H1 (cell line): ENCODE data around the gene MYO1A. TPM values are rescaled to one million over a fixed set of nuclear protein-coding genes. Genes with fewer than 3 reads are reported as not detected.

Experiments used
- ASH2L ChIP-seq: fragments of 200-600, 300-600 bp; sonication (generic); IDR thresholded peaks from one replicate; pipeline ENCODE4 v1.7.1; 2017; ENCODE audit warnings: low read length
- ATF2 ChIP-seq: IDR thresholded peaks from 2 replicates; pipeline ENCODE4 v1.6.1; 2012; ENCODE audit warnings: low read length, inconsistent platforms
- CBX5 ChIP-seq: fragments of 300-800, 300-1000 bp; sonication (generic); IDR thresholded peaks from 2 replicates; pipeline ENCODE4 v1.7.1; 2016; ENCODE audit warnings: antibody characterized with exemption, low read length, low read depth
- EGR1 ChIP-seq: IDR thresholded peaks from 2 replicates; pipeline ENCODE4 v1.6.1; 2011; ENCODE audit warnings: low read depth, low read length, borderline replicate concordance
- KDM5A ChIP-seq: fragments of 200-600 bp; IDR thresholded peaks from 2 replicates; pipeline ENCODE4 v1.7.1; 2012; ENCODE audit warnings: mild to moderate bottlenecking, low read length, inconsistent platforms, mixed read lengths
- RNF2 ChIP-seq: fragments of 200-900, 300-1000 bp; sonication (generic); IDR thresholded peaks from 2 replicates; pipeline ENCODE4 v1.7.1; 2016; ENCODE audit warnings: borderline replicate concordance, low read depth, mild to moderate bottlenecking, antibody characterized with exemption, low read length; ENCODE audit not compliant: poor library complexity, severe bottlenecking; ENCODE audit errors: missing control alignments
- SIN3A ChIP-seq, 2 experiments: IDR thresholded peaks in 1 of 2; conservative IDR thresholded peaks in 1 of 2; 2 replicates each; pipeline ENCODE4 v1.6.1; 2011 to 2012; ENCODE audit warnings: low read length in 2 of 2, improper control_type of control experiment in 1 of 2, low read depth in 1 of 2, mild to moderate bottlenecking in 1 of 2
- polyA plus RNA-seq, 7 experiments: library from polyadenylated mRNA; depleted of rRNA in 3 of 7; stranded (reverse) in 5 of 7; unstranded in 2 of 7; fragments of >200 nt in 5 of 7; fragments of 200-250 nt in 2 of 7; gene quantifications; 1 replicate in 5 of 7; 2 replicates in 1 of 7; 4 replicates in 1 of 7; pipeline versions ENCODE4 v1.2.1 to v1.2.3, GENCODE V29; 2011 to 2013; ENCODE audit warnings: missing spikeins in 2 of 7, mixed read lengths in 2 of 7
- total RNA-seq: library from RNA; stranded (reverse); fragmentation: NEBNext Ultra II Directional; extraction: Animal tissue kit (Norgen Biotek cat#: 25700); gene quantifications from 2 replicates; pipeline ENCODE4 v1.2.1, GENCODE V29; 2021

The MYO1A gene
- total and polyA plus RNA-seq, 2 of the 8 experiments (the other 6 are each of a cell fraction or from before 2014, with no cell fraction given), result 0.54 to 0.77 TPM

GRCh38 chr12:57058454-57058853, 8.5 kb upstream of the MYO1A start (continued):
- no peak for TF ChIP-seq RNF2
- no peak for TF ChIP-seq KDM5A
- no peak for TF ChIP-seq EGR1
- no peak for TF ChIP-seq SIN3A (conservative IDR thresholded peaks at IDR 0.05 in 1 of 2, IDR thresholded peaks at IDR 0.05 in 1 of 2; ENCODE audit: low read depth in 1 of 2, low read length in 2 of 2)
- TF ChIP-seq ATF2, result no peak
- TF ChIP-seq CBX5, result no peak
- no peak for TF ChIP-seq ASH2L
